Measurements from ENCODE around the gene FAM222B. TPM values are rescaled to one million over a fixed set of nuclear protein-coding genes. Genes with fewer than 3 reads are reported as not detected.

FAM222B gene
- total RNA-seq, 1 experiment from 2014 or later, result 94.6 TPM

DNA sequence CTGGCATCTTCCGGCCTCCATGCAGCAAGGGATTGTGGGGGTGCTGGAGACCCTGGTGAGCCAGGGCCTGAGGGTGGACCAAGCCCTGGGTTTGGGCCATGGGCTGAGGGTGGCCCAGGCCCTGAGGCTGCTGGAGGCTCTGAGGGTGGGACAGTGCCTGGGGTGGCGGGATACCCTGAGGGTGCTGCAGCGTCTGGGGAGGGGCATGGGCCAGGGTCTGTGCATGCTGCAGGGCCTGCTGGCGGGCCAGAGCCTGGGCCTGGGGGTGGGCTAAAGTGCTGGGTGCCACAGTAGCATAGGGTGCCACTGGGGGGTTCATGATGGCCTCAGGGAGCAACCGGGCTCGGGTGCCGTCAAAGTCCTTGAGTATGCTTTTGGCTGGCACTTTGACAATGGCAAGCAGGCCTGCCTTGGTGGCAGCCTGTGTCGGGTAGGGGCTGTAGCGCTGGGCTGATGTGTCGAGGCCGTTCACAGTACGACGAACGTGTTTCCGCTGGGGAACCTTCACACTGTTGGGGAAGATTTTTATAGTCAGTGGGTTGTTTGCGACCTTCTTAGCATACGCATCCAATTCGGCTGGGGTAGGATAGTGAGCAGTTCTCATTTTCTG is 83.2 kb downstream of the FAM222B start (continued):
- TF ChIP-seq, protein P1, sequence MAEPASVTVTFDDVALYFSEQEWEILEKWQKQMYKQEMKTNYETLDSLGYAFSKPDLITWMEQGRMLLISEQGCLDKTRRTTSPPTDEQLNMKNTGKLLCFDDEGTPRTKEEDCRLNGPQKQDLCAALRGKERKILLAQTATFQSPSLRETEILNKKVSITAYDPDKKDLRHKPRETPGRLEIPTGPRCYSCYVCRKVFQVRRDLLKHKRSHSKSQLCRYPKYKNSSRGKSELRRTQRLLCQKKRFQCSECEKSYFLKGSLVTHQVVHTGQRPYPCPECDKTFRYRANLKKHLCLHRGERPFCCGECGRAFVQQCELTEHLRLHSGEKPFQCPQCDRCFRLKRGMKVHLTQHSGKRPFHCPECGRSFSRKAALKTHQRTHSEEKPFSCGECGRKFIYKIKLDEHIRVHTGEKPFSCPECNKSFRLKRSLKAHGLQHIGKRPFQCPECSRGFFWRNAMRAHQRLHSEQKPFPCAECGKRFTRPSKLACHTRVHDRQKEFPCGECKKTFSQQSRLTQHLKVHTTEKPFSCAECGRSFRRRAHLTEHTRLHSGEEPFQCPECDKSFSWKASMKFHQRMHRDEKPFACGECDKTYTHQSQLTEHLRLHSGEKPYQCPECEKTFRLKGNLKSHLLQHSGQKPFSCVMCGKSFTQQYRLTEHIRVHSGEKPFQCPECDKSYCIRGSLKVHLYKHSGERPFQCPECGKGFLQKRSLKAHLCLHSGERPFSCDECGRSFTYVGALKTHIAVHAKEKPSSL (CRISPR knock-in tag; conservative IDR thresholded peaks at IDR 0.05), result no peak
- TF ChIP-seq ZNF532 (CRISPR knock-in tag; IDR thresholded peaks at IDR 0.05; ENCODE audit: borderline replicate concordance) (no peak), JAZF1 (CRISPR knock-in tag; IDR thresholded peaks at IDR 0.05) (no peak), ERG (CRISPR knock-in tag; IDR thresholded peaks at IDR 0.05) (no peak), ZNF671 (CRISPR knock-in tag; IDR thresholded peaks at IDR 0.05) (no peak), NFATC4 (CRISPR knock-in tag; IDR thresholded peaks at IDR 0.05) (no peak), JUN (CRISPR knock-in tag; IDR thresholded peaks at IDR 0.05) (no peak), ESRRA (CRISPR knock-in tag; IDR thresholded peaks at IDR 0.05; ENCODE audit: borderline replicate concordance) (no peak), ZNF396 (CRISPR knock-in tag; IDR thresholded peaks at IDR 0.05; ENCODE audit: borderline replicate concordance) (no peak), PREB (CRISPR knock-in tag; IDR thresholded peaks at IDR 0.05; ENCODE audit: borderline replicate concordance) (no peak)
- TF ChIP-seq, protein P2, sequence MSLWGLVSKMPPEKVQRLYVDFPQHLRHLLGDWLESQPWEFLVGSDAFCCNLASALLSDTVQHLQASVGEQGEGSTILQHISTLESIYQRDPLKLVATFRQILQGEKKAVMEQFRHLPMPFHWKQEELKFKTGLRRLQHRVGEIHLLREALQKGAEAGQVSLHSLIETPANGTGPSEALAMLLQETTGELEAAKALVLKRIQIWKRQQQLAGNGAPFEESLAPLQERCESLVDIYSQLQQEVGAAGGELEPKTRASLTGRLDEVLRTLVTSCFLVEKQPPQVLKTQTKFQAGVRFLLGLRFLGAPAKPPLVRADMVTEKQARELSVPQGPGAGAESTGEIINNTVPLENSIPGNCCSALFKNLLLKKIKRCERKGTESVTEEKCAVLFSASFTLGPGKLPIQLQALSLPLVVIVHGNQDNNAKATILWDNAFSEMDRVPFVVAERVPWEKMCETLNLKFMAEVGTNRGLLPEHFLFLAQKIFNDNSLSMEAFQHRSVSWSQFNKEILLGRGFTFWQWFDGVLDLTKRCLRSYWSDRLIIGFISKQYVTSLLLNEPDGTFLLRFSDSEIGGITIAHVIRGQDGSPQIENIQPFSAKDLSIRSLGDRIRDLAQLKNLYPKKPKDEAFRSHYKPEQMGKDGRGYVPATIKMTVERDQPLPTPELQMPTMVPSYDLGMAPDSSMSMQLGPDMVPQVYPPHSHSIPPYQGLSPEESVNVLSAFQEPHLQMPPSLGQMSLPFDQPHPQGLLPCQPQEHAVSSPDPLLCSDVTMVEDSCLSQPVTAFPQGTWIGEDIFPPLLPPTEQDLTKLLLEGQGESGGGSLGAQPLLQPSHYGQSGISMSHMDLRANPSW (CRISPR knock-in tag; conservative IDR thresholded peaks at IDR 0.05; ENCODE audit: low read depth), result no peak

GRCh38 chr17:28758411-28759121 is 84.0 kb downstream of the FAM222B start:
- no peak for TF ChIP-seq ZNF232 (CRISPR knock-in tag; IDR thresholded peaks at IDR 0.05)
- TF ChIP-seq RORB (CRISPR knock-in tag; IDR thresholded peaks at IDR 0.05), result no peak
- TF ChIP-seq FOXP4 (CRISPR knock-in tag; IDR thresholded peaks at IDR 0.05), result 0 out of 2 replicates have a peak, but pooled peaks have one; percentile 22
- no peak for TF ChIP-seq FOXP1 (CRISPR knock-in tag; IDR thresholded peaks at IDR 0.05; ENCODE audit: borderline replicate concordance)
- TF ChIP-seq NR2C2 (CRISPR knock-in tag; IDR thresholded peaks at IDR 0.05), result no peak
- no peak for TF ChIP-seq TEAD1 (CRISPR knock-in tag; IDR thresholded peaks at IDR 0.05)
- 0 out of 2 replicates have a peak, but pooled peaks have one; percentile 26 for TF ChIP-seq NFYB (CRISPR knock-in tag; conservative IDR thresholded peaks at IDR 0.05; ENCODE audit: low read depth)
- no peak for TF ChIP-seq ERG (CRISPR knock-in tag; IDR thresholded peaks at IDR 0.05)
- TF ChIP-seq EMX1 (CRISPR knock-in tag; IDR thresholded peaks at IDR 0.05), result no peak
- no peak for TF ChIP-seq MYBL2 (CRISPR knock-in tag; IDR thresholded peaks at IDR 0.05)
- H3K27me3 Mint-ChIP-seq (ENCODE audit: low read depth), result no peaks in the 10 kb centered on the region
- CTCF ChIA-PET, result no interaction called here
- H3K4me1 Mint-ChIP-seq, result peaks cover 71% of the 10 kb centered on the region
- POLR2A ChIA-PET, result no interaction called here
- no peak overlapping the region for H3K4me3 Mint-ChIP-seq
- DNase-seq (ENCODE audit: low spot score) (no peak), ATAC-seq (no peak)
- H3K27ac Mint-ChIP-seq, result 0 out of 2 replicates have a peak overlapping the region, but pooled peaks have one; percentile 49
- no peaks in the 10 kb centered on the region for H3K9me3 Mint-ChIP-seq
- H3K36me3 Mint-ChIP-seq, result peaks cover 38% of the 10 kb centered on the region

Data from WTC11 (cell line).